Heart right ventricle (tissue), 16 donors: ENCODE results near the gene IDI1. TPM values are rescaled to one million over a fixed set of nuclear protein-coding genes. Genes with fewer than 3 reads are reported as not detected.
"Not testable (repeated sequence)": the region's sequence is repeated elsewhere in the genome, so short reads cannot be mapped to it uniquely, and the experiment has no call there.

Experiments used
- ATAC-seq, 8 donors: fragments of 200-7000 bp; cut with Tn5 transposase; one replicate each; pipeline ENCODE4 v1.9.1; 2020; ENCODE audit warnings: mild to moderate bottlenecking in 8 of 8, moderate library complexity in 8 of 8, moderate number of reproducible peaks in 1 of 8
- DNase-seq, 2 donors: peaks; one replicate each; pipeline ENCODE4 v3.0.0-alpha.2; 2020
- H3K27ac ChIP-seq, 10 donors: fragments of 200-600 bp; sonication (generic) in 2 of 10; one replicate each; pipeline versions ENCODE4 v1.5.0 to v1.8.0; 2020 to 2022; ENCODE audit warnings: mild to moderate bottlenecking in 3 of 10
- H3K27me3 ChIP-seq, 7 donors: fragments of 200-600 bp; one replicate each; pipeline ENCODE4 v1.8.0; 2021 to 2022; ENCODE audit warnings: mild to moderate bottlenecking in 2 of 7
- H3K36me3 ChIP-seq, 9 donors: fragments of 200-600 bp; sonication (generic) in 1 of 9; one replicate each; pipeline versions ENCODE4 v1.5.0 to v1.8.0; 2020 to 2022; ENCODE audit warnings: mild to moderate bottlenecking in 2 of 9
- H3K4me1 ChIP-seq, 9 donors: fragments of 200-600 bp; sonication (generic) in 1 of 9; one replicate each; pipeline versions ENCODE4 v1.5.0 to v1.8.0; 2020 to 2022; ENCODE audit warnings: mild to moderate bottlenecking in 4 of 9
- H3K4me3 ChIP-seq, 10 donors: fragments of 200-600 bp; sonication (generic) in 2 of 10; one replicate each; pipeline versions ENCODE4 v1.5.0 to v1.8.0; 2020 to 2022; ENCODE audit warnings: mild to moderate bottlenecking in 7 of 10, moderate library complexity in 2 of 10
- H3K9me3 ChIP-seq, 11 donors: fragments of 200-600 bp in 10 of 11; sonication (generic) in 2 of 11; one replicate each; pipeline versions ENCODE4 v1.5.0 to v1.8.0; 2013 to 2022; ENCODE audit warnings: mild to moderate bottlenecking in 2 of 11, control low read depth in 1 of 11, moderate library complexity in 1 of 11
- WGBS, 2 donors: extraction: QIAGEN DNeasy Blood & Tissue Kit; methylation state at CpG; one replicate each; pipeline ENCODE4 v1.1.7; 2013; ENCODE audit warnings: inconsistent platforms in 1 of 2; 5-methylcytosine and 5-hydroxymethylcytosine counted together
- intact Hi-C, 10 donors: fragments of 100-400 bp; cut with DNase I; formaldehyde crosslinking; loops; one replicate each; pipeline versions ENCODE4 v1.11.1 to v1.14.2; 2022
- polyA plus RNA-seq, 2 donors: library from polyadenylated mRNA; stranded (reverse); fragments of 200-250 nt; gene quantifications; one replicate each; pipeline ENCODE4 v1.2.3, GENCODE V29; 2013
- total RNA-seq, 10 donors: library from RNA; stranded (reverse); fragmentation: NEBNext Ultra II Directional in 3 of 10; extraction: Animal tissue kit (Norgen Biotek cat#: 25700) in 3 of 10; gene quantifications; one replicate each; pipeline versions ENCODE4 v1.2.1 to v1.2.4, GENCODE V29; 2021 to 2023
- TF ChIP-seq, protein P1 (sequence below), 9 donors: fragments of 200-600 bp; sonication (generic) in 2 of 9; IDR thresholded peaks; one replicate each; pipeline versions ENCODE4 v1.5.0 to v1.8.0; 2021 to 2022; ENCODE audit warnings: antibody characterized with exemption in 9 of 9, mild to moderate bottlenecking in 5 of 9, moderate library complexity in 1 of 9
- donor health status: Arrhythmogenic right ventricular cardiomyopathy.
- donor health status: ischemic (EF 13 %, LVEDD 7.1; RV severe dilation, severe dysfunction).
- donor health status: healthy with polysubstance abuse.
- donor health status: DM: no; HTN: yes; CAD: no.
- donor health status: DM: no; HTN: no; CAD: no.
- donor health status: ischemic (EF 25% LVEDD 6.9; RV normal size, moderate dysfunction).
- donor health status: ischemic (EF 25% LVEDD 5.7; RV mildly dilated, moderate dysfunction).
- donor health status: healthy.
- donor health status: DM: yes; HTN: yes; CAD: no.
- donor health status: Ischemic cardiomyopathy.
- donor health status: ischemic (EF 35%, LVEDD 5.7; RV mildly dilated, moderate dysfunction).
- donor health status: nonischemic (EF 11% LVEDD 7.7; RV severe dilation, severe dysfunction).
- donor health status: DM: yes; HTN: yes; CAD: no.
- donor health status: PGD.
- donor health status: ischemic (EF 29% LVEDD 5.4; RV normal size, mild dysfunction).
- donor health status: nonischemic (EF 23%, LVEDD 6.1; RV moderate dilation, normal function).

Gene IDI1
- total and polyA plus RNA-seq, 12 donors, result 8.9 to 26.0 (median 18.9) TPM

DNA sequence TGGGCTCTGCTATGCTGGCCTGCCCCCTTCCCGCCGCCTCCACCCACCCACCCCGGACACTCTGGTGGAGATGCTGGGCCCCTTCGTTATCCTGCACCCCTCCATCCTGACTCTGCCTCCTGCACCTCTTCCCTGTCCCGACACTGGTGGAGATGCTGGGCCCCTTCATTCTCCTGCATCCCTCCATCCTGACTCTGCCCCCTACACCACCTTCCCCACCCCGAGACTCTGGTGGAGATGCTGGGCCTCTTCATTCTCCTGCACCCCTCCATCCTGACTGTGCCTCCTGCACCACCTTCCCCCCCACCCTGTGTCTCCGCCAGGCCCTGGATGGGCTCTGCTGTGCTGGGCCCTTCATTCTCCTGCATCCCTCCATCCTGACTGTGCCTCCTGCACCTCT, 38.2 kb downstream of the IDI1 start:
- Histone ChIP-seq H3K36me3 (peaks cover 3 to 100% (median 80%) of the 10 kb centered on the region in 9 donors), H3K4me3 (no peak overlapping the region), H3K4me1 (no peaks in the 10 kb centered on the region), H3K27ac (no peak overlapping the region), H3K9me3 (no peaks in the 10 kb centered on the region), H3K27me3 (no peaks in the 10 kb centered on the region)
- TF ChIP-seq, protein P1, sequence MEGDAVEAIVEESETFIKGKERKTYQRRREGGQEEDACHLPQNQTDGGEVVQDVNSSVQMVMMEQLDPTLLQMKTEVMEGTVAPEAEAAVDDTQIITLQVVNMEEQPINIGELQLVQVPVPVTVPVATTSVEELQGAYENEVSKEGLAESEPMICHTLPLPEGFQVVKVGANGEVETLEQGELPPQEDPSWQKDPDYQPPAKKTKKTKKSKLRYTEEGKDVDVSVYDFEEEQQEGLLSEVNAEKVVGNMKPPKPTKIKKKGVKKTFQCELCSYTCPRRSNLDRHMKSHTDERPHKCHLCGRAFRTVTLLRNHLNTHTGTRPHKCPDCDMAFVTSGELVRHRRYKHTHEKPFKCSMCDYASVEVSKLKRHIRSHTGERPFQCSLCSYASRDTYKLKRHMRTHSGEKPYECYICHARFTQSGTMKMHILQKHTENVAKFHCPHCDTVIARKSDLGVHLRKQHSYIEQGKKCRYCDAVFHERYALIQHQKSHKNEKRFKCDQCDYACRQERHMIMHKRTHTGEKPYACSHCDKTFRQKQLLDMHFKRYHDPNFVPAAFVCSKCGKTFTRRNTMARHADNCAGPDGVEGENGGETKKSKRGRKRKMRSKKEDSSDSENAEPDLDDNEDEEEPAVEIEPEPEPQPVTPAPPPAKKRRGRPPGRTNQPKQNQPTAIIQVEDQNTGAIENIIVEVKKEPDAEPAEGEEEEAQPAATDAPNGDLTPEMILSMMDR (IDR thresholded peaks at IDR 0.05), result no peak
- 92 to 93% methylated on average over 7 of the region's 7 CpGs for WGBS, 2 donors
- ATAC-seq (no peak), DNase-seq (no peak)
- intact Hi-C loops, result no loop called here

DNA sequence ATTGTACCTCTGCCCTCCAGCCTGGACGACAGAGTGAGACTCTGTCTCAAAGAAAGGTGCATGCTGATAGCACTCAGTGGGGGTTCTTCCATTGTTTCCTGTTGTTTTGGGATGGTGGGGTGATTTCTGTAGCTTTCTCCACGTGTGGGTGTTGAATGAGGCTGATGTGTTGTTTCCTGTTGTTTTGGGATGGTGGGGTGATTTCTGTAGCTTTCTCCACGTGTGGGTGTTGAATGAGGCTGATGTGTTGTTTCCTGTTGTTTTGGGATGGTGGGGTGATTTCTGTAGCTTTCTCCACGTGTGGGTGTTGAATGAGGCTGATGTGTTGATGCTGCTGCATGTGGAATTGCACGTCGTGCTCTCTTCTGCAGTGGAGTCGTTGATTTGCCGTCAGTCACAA, 39.0 kb downstream of the IDI1 start:
- DNase-seq, H3K4me1 ChIP-seq, H3K27me3 ChIP-seq, H3K9me3 ChIP-seq, H3K27ac ChIP-seq, intact Hi-C loops, ATAC-seq, H3K4me3 ChIP-seq: not testable (repeated sequence)
- 60 to 68% methylated on average over 7 to 8 of the region's 8 CpGs for WGBS, 2 donors
- peaks cover 3 to 100% (median 84%) of the 10 kb centered on the region in 9 donors for H3K36me3 ChIP-seq

DNA sequence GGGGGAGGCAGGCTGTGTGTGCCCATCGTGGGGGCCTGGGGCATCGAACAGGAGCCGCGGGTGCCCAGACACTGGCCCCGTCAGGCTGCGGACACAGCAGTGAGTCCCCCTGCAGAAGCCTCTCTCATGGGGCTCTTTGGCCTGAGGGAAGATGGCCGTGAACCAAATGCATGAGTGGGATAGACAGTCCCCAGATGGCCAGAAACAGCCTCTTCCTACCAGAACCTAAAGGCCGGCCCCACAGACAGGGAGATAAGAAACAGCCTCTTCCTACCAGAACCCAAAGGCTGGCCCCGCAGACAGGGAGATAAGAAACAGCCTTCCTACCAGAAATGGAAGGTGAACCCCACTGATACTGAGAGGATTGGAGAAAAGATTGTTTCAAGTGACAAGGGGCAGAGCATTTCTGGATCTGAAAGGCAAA, 39.8 kb downstream of the IDI1 start:
- H3K4me1 ChIP-seq, result no peaks in the 10 kb centered on the region
- no peaks in the 10 kb centered on the region for H3K9me3 ChIP-seq
- DNase-seq (no peak), ATAC-seq (no peak)
- no peak overlapping the region for H3K27ac ChIP-seq
- intact Hi-C loops, result no loop called here
- no peak overlapping the region for H3K4me3 ChIP-seq
- TF ChIP-seq, protein P1 (IDR thresholded peaks at IDR 0.05), result no peak
- peaks cover 6 to 100% (median 86%) of the 10 kb centered on the region in 9 donors for H3K36me3 ChIP-seq
- no peaks in the 10 kb centered on the region for H3K27me3 ChIP-seq
- WGBS, 2 donors, result 74 to 83% methylated on average over 9 of the region's 9 CpGs

DNA sequence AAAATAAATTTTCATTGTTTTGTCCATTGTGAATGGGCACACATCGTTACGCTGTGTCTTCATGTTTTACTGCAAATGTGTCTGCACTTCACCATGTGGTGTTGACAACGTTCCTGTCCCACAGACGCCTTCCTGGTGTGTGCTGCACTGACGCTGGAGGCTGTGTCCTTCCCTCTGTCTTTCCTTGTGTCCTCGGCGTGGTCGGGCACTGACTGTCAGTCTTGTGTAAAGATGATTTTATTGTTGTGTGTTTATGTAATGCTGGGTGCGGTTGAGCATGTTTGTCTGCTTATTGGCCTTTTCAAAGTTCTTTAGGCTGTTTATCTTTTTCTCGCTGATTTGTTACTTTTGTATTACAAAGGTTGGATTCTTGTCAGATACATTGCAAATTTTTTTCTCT, 41.3 kb downstream of the IDI1 start:
- ATAC-seq, result no peak
- H3K27ac ChIP-seq, result no peak overlapping the region
- peaks cover 0 to 11% (median 5%) of the 10 kb centered on the region in 11 donors for H3K9me3 ChIP-seq
- no peak overlapping the region for H3K4me3 ChIP-seq
- TF ChIP-seq, protein P1 (IDR thresholded peaks at IDR 0.05), result no peak
- H3K36me3 ChIP-seq, result peaks cover 10 to 100% (median 86%) of the 10 kb centered on the region in 9 donors
- no peaks in the 10 kb centered on the region for H3K4me1 ChIP-seq
- intact Hi-C loops, result no loop called here
- DNase-seq, result no peak
- 68 to 79% methylated on average over 10 of the region's 10 CpGs for WGBS, 2 donors
- no peaks in the 10 kb centered on the region for H3K27me3 ChIP-seq

DNA sequence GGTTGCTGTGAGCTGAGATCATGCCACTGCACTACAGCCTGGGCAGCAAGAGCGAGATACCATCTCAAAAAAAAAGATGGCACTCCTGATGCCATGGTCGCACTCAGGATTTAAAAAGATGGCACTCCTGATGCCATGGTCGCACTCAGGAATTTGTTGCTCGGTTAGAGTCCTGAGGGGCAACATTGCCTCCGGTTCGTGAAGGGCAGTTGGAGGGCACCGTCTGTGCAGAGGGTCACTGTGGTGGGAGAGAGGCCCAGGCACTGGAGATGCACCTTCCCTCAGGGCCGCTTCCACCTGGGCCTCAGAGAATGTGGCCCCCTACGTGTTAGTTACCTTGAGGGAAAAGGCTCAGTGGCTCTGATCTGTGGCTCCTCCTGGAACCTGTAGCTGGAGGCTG, 42.3 kb downstream of the IDI1 start:
- no peaks in the 10 kb centered on the region for H3K4me1 ChIP-seq
- intact Hi-C loops, result no loop called here
- WGBS, 2 donors, result 96 to 98% methylated on average over 9 of the region's 9 CpGs
- no peaks in the 10 kb centered on the region for H3K27me3 ChIP-seq
- H3K4me3 ChIP-seq, result no peak overlapping the region
- no peak for ATAC-seq
- DNase-seq, result no peak
- H3K36me3 ChIP-seq, result peaks cover 10 to 100% (median 86%) of the 10 kb centered on the region in 9 donors
- peaks cover 0 to 21% (median 12%) of the 10 kb centered on the region in 11 donors for H3K9me3 ChIP-seq
- TF ChIP-seq, protein P1 (IDR thresholded peaks at IDR 0.05), result no peak
- H3K27ac ChIP-seq, result no peak overlapping the region
